Measurements from ENCODE around the gene FAM107B. TPM values are rescaled to one million over a fixed set of nuclear protein-coding genes. Genes with fewer than 3 reads are reported as not detected.

FAM107B gene
- total RNA-seq, 1 experiment from 2014 or later, result 24.5 TPM

DNA sequence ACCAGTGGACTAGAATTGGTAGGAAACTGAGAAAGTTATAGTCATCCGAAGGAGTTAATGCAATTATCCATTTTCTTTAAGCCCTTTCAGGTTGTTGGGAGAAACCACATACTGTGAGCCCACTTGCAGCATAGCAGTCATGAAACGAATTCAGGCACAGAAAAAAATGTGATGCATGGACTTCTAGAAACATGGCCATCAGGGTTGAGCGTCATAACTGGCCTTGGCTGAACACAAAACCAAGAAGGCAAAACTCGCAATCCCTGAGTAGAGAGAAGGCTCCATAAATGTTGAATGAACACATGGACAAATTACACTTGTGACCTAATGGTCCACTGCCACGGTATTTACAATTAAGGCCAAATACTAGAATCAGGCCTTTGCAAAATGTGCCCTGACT is 121.9 kb downstream of the FAM107B start:
- Histone ChIP-seq H3K79me1 (ENCODE audit: insufficient read depth, low read depth, low read length, poor library complexity, severe bottlenecking) (no peaks in the 10 kb centered on the region), H2BK20ac (ENCODE audit: low read depth, low read length, poor library complexity, severe bottlenecking) (no peak overlapping the region), H3K56ac (ENCODE audit: insufficient read length, low read depth, low read length) (no peak overlapping the region), H2BK12ac (ENCODE audit: insufficient read length, low read depth, low read length) (no peak overlapping the region), H3K18ac (ENCODE audit: insufficient read length, low read depth, low read length) (peak overlapping the region; percentile 74), H3K4me1 (ENCODE audit: insufficient read depth, low read length) (peaks cover 11% of the 10 kb centered on the region), H3K27ac (ENCODE audit: insufficient read length, low read depth, low read length) (no peak overlapping the region), H2BK5ac (ENCODE audit: insufficient read length, low read length) (no peak overlapping the region), H3K27me3 (ENCODE audit: insufficient read depth, low read length) (0 out of 2 replicates have a peak, but pooled peaks cover 2% of the 10 kb centered on the region), H3K9me3 (ENCODE audit: control insufficient read depth, low read depth, low read length) (no peaks in the 10 kb centered on the region), H2BK15ac (ENCODE audit: low read depth, low read length) (no peak overlapping the region), H4K20me1 (ENCODE audit: control insufficient read depth, insufficient read depth, insufficient read length) (no peaks in the 10 kb centered on the region), H3T11ph (ENCODE audit: low read length) (peak overlapping the region; percentile 87), H3K9ac (ENCODE audit: extremely low read depth, insufficient read length, low read length) (no peak overlapping the region), H2AFZ (ENCODE audit: low read length) (no peak overlapping the region), H3K4me2 (ENCODE audit: insufficient read depth, insufficient read length, low read length) (no peak overlapping the region), H3K23me2 (ENCODE audit: insufficient read length, low read depth, low read length, poor library complexity, severe bottlenecking) (peaks cover 2% of the 10 kb centered on the region), H4K5ac (ENCODE audit: insufficient read length, low read depth, low read length) (no peak overlapping the region), H2AK5ac (ENCODE audit: insufficient read length, low read length) (no peak overlapping the region), H2BK120ac (ENCODE audit: low read depth, low read length, poor library complexity, severe bottlenecking) (peak overlapping the region; percentile 97), H4K91ac (ENCODE audit: insufficient read length, low read depth, low read length) (peak overlapping the region; percentile 81), H3K4ac (ENCODE audit: low read depth, low read length) (no peak overlapping the region; the same call in 1 of the 2 replicates), H3K23ac (ENCODE audit: insufficient read length, low read depth, low read length) (no peak overlapping the region), H3K14ac (ENCODE audit: insufficient read depth, low read length) (no peak overlapping the region), H3K79me2 (ENCODE audit: insufficient read depth, low read length) (no peaks in the 10 kb centered on the region), H4K8ac (replicated peaks; ENCODE audit: insufficient read length, low read depth, low read length) (no peak overlapping the region)
- Mint-ChIP-seq H3K27ac (peak overlapping the region in 1 of 3 experiments; percentile 77; a peak in 3 of 7 replicates), H3K4me3 (no peak overlapping the region), H3K4me1 (peaks cover 48 to 56% of the 10 kb centered on the region in 2 experiments), H3K9me3 (no peaks in the 10 kb centered on the region), H3K36me3 (ENCODE audit: insufficient read depth in 1 of 3, low read depth in 3 of 3) (no peaks in the 10 kb centered on the region; a peak in 1 of 7 replicates), H3K27me3 (ENCODE audit: low read depth) (no peaks in the 10 kb centered on the region)
- TF ChIP-seq, protein P1, sequence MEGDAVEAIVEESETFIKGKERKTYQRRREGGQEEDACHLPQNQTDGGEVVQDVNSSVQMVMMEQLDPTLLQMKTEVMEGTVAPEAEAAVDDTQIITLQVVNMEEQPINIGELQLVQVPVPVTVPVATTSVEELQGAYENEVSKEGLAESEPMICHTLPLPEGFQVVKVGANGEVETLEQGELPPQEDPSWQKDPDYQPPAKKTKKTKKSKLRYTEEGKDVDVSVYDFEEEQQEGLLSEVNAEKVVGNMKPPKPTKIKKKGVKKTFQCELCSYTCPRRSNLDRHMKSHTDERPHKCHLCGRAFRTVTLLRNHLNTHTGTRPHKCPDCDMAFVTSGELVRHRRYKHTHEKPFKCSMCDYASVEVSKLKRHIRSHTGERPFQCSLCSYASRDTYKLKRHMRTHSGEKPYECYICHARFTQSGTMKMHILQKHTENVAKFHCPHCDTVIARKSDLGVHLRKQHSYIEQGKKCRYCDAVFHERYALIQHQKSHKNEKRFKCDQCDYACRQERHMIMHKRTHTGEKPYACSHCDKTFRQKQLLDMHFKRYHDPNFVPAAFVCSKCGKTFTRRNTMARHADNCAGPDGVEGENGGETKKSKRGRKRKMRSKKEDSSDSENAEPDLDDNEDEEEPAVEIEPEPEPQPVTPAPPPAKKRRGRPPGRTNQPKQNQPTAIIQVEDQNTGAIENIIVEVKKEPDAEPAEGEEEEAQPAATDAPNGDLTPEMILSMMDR (conservative IDR thresholded peaks at IDR 0.05), result no peak
- WGBS (ENCODE audit: extremely low coverage, insufficient read length, low lambda C conversion rate), result no CpG with 5 or more reads among the region's 5 CpGs
- no peak for DNase-seq

All from H9 (cell line).